Nephron (organoid): ENCODE measurements around the gene TPM4.

ENCODE experiments used
- H3K27ac Mint-ChIP-seq, 3 experiments: 2 replicates each; pipeline ENCODE4 v1.8.0; 2020; ENCODE audit warnings: mixed read lengths in 3 of 3, mild to moderate bottlenecking in 2 of 3, moderate library complexity in 1 of 3
- H3K27me3 Mint-ChIP-seq: 2 replicates; pipeline ENCODE4 v1.8.0; 2021; ENCODE audit warnings: low read depth, mild to moderate bottlenecking, moderate library complexity, mixed read lengths
- H3K36me3 Mint-ChIP-seq: 2 replicates; pipeline ENCODE4 v1.8.0; 2020; ENCODE audit warnings: low read depth, mixed read lengths
- H3K4me1 Mint-ChIP-seq: 2 replicates; pipeline ENCODE4 v1.8.0; 2020; ENCODE audit warnings: mixed read lengths
- H3K4me3 Mint-ChIP-seq, 3 experiments: 2 replicates each; pipeline ENCODE4 v1.8.0; 2020; ENCODE audit warnings: mild to moderate bottlenecking in 3 of 3, mixed read lengths in 3 of 3, moderate library complexity in 2 of 3
- H3K9me3 Mint-ChIP-seq: 2 replicates; pipeline ENCODE4 v1.8.0; 2020; ENCODE audit warnings: mixed read lengths
- TF ChIP-seq, protein P1 (sequence below), 3 experiments: fragments of 200-600 bp; sonication (generic); IDR thresholded peaks; one replicate each; pipeline ENCODE4 v1.5.0; 2021; ENCODE audit warnings: antibody characterized with exemption in 3 of 3; ENCODE audit not compliant: unreplicated experiment in 3 of 3

TPM4 gene

DNA sequence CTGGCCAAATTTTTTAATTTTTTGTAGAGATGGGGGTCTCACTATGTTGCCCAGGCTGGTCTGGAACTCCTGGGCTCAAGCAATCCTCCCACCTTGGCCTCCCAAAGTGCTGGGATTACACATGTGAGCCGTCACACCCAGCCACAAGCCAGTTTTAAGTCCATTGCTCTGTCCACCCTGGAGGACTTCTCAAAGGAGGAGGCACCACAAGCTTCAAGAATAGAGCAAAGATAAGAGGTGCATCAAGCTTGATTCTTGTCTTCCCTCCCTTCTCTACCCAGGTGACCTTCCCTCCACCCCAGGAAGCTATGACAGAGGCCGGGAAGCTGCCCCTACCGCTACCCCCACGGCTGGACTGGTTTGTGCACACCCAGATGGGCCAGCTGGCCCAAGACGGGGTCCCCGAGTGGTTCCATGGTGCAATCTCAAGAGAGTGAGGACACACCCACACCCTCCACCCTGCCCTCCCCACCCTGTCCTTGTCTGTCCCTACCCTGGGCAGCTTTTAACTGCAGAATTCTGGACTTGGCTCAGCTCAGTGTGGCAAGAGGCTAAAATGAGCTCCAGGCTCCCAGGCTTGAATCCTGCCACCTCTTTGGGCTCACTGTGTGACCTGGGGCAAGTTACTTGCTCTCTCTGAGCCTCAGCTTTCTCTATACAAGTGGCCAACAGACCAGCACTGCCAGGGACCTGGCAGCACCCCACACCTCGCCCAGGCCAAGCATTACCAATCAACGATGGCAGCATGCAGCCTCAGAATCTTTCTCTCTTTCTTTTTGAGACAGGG, 72.3 kb downstream of the TPM4 start:
- Mint-ChIP-seq H3K27ac (no peak overlapping the region), H3K4me3 (no peak overlapping the region), H3K27me3 (peaks cover 6% of the 10 kb centered on the region), H3K4me1 (no peaks in the 10 kb centered on the region), H3K9me3 (no peaks in the 10 kb centered on the region), H3K36me3 (no peaks in the 10 kb centered on the region)
- TF ChIP-seq, protein P1, sequence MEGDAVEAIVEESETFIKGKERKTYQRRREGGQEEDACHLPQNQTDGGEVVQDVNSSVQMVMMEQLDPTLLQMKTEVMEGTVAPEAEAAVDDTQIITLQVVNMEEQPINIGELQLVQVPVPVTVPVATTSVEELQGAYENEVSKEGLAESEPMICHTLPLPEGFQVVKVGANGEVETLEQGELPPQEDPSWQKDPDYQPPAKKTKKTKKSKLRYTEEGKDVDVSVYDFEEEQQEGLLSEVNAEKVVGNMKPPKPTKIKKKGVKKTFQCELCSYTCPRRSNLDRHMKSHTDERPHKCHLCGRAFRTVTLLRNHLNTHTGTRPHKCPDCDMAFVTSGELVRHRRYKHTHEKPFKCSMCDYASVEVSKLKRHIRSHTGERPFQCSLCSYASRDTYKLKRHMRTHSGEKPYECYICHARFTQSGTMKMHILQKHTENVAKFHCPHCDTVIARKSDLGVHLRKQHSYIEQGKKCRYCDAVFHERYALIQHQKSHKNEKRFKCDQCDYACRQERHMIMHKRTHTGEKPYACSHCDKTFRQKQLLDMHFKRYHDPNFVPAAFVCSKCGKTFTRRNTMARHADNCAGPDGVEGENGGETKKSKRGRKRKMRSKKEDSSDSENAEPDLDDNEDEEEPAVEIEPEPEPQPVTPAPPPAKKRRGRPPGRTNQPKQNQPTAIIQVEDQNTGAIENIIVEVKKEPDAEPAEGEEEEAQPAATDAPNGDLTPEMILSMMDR (IDR thresholded peaks at IDR 0.05; ENCODE audit: unreplicated experiment in 3 of 3), result no peak
